T47D (cell line): ENCODE data around the gene LCN10.
"Not testable (repeated sequence)": the region's sequence is repeated elsewhere in the genome, so short reads cannot be mapped to it uniquely, and the experiment has no call there.

Experiments used
- DNase-seq, 2 experiments: peaks; one replicate each; pipeline versions ENCODE4 v3.0.0 to v3.0.0-alpha.2; 2011 to 2012; ENCODE audit warnings: low read depth in 1 of 2, low spot score in 1 of 2
- JUND ChIP-seq: IDR thresholded peaks from 2 replicates; pipeline ENCODE4 v1.6.1; 2012; ENCODE audit warnings: low read depth
- in situ Hi-C: cut with HindIII; loops from 2 replicates; pipeline ENCODE4 v1.10.0; 2016; ENCODE audit warnings: low sequenced_read_pairs, low pct_unique_long_range_greater_than_20kb

LCN10 gene

DNA sequence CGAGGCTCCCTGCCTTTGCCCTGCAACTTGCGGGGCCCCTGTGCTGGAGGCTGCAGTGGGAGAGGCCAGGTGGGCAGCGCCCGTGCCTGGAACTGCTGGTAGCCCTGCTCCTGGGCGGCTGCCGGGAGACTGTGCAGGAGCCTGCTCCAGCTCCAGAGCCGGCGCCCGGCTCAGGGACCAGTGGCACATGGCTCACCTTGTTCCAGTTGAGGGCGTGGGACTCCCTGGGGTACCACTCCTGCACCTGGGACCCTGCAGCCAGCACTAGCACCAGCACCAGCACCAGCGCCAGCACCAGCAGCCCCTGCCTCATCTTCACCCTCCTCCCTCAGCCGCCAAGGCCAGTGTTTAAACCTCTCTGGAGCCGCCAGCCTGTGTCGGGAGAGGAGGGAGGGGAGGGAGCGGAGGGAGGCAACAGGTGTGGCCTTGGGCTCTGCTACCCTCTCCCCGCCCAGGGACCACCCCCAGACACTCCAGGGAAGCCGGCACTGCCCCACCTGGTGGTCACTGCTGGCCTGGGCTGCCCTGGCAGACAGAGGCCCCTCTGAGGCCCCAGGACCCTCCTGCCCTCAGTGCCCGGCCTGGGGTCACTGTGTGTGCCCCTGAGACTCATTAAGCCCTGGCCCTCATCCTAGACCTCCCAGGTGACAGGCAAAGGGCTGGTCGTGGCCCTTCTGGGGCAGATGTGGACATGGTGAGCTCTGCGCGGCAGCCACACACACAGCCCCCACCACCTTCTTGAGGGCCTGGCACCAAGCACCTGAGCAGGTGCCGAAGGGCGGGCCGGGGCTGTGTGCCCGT lies at the start of gene LCN10:
Gene LCN10 (minus strand): TSS at position 350 of the 801 bp plus-strand sequence. CDS start 37 bp downstream, at position 313.
- in situ Hi-C loops = no loop called here
- no peak for TF ChIP-seq JUND
- no peak for DNase-seq

DNA sequence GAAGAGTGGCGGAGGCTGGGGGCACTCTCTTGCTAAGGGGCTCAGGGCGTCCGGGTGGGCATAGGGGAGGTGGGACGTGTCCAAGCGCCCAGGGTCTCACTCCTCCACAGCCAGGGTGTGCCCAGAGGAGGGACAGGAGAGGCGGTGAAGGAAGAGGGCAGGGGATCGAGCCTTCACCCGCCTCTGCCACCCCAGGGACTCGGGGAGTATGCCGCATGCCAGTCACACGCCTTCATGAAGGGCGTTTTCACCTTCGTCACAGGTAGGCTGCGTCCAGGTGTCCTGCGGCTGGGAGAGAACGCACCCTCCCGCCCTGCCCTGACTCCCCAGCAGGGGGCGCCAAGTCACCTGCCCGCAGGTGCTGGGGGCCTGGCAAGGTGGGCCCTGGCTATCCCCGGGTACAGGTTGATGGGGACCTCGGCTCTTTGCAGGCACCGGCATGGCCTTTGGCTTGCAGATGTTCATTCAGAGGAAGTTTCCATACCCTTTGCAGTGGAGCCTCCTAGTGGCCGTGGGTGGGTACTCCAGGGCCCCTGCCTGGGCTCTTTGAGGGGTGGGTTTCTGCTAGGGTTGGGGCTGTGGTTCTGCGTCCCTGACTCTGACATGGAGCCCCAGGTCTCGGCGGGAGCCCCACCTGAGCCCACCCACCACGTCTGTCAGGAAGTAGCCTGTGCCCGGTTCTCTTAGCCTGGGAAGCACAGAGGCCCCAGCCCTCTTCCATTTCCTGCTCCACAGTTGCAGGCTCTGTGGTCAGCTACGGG lies 49.0 kb upstream of the LCN10 start:
- in situ Hi-C loops = no loop called here
- no peak for TF ChIP-seq JUND
- peak; percentile 81 to 93 for DNase-seq

DNA sequence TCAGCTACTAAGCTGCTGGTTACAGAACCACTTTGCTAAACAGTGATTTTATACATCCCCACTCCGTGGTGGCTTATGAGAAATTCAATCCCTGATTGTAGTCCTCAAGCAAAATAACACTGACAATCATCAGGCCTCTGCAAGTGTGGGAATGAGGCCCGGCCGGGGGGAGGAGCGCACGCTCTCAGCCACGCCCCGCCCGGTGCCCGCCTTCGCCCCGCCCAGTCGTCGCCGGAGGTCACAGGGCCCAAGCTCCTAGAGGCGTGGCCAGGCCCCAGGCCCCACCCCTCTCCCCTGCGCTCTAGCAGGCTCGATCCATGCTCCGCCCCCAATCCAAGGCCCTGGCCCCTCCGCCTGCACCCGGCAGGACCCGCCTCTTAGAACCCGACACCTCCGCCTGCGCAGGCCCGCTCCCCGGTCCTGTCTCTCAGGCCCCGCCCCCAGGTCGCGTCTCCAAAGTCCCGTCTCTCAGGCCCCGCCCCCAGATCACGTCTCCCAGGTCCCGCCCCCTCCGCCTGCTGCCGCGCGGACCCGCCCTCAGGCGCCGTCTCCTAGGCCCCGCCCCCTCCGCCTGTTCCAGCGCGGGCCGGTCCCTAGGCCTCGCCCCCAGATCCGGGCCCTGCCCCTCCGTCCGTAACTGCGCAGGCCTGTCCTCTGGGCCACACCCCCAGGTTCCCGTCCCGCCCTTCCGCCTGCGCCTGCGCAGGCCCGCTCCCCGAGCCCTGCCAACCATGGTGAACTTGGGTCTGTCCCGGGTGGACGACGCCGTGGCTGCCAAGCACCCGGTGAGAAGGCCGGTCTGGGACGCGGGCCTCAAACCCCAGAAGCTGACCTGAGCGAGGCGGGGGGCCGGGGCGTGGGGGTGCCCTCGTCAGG lies 48.1 kb upstream of the LCN10 start, which contains the start of gene TMEM141:
Gene TMEM141 (plus strand): TSS at position 705 of the 876 bp plus-strand sequence. CDS start 27 bp downstream, at position 732.
- in situ Hi-C loops = no loop called here
- peak; percentile 94 to 100 for DNase-seq
- no peak for TF ChIP-seq JUND

DNA sequence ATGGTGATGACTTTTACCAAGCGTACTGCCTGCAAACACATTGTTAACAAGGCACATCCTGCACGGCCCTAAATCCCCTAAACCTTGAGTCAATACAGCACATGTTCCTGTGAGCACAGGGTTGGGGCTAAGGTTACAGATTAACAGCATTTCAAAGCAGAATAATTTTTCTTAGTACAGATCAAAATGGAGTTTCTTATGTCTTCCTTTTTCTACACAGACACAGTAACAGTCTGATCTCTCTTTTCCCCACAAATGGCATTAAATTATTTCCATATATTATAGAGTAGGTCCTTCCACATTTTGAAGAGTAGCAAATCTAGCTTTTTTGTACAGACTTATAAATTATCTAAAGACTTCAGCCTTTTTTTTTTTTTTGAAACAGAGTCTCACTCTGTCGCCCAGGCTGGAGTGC lies 46.8 kb upstream of the LCN10 start:
- TF ChIP-seq JUND = no peak
- in situ Hi-C loops = no loop called here
- no peak for DNase-seq

DNA sequence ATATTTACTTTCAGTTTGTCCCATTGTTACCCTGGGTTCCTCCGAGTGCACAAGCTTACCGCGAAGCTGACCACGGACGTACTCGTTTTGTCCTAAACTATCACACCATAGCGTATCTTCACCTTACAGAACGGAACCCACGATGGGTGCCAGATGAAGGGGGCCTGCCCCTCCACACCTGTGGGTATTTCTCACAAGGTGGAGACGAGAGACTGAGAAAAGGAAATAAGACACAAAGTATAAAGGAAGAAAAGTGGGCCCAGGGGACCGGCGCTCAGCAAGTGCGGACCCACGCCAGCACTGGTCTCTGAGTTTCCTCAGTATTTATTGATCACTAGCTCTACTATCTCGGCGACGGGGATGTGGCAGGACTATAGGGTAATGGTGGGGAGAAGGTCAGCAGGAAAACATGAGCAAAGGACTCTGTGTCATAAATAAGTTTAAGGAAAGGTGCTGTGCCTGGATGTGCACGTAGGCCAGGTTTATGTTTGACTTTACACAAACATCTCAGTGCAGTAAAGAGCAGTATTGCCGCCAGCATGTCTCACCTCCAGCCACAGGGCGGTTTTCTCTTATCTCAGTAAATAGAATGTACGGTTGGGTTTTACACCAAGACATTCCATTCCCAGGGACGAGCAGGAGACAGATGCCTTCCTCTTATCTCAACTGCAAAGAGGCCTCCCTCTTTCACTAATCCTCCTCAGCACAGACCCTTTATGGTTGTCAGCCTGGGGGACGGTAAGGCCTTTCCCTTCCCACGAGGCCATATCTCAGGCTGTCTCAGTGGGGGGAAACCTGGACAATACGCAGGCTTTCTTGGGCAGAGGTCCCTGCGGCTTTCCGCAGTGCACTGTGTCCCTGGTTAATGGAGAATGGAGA lies 46.1 kb upstream of the LCN10 start:
- in situ Hi-C loops, DNase-seq: not testable (repeated sequence)

DNA sequence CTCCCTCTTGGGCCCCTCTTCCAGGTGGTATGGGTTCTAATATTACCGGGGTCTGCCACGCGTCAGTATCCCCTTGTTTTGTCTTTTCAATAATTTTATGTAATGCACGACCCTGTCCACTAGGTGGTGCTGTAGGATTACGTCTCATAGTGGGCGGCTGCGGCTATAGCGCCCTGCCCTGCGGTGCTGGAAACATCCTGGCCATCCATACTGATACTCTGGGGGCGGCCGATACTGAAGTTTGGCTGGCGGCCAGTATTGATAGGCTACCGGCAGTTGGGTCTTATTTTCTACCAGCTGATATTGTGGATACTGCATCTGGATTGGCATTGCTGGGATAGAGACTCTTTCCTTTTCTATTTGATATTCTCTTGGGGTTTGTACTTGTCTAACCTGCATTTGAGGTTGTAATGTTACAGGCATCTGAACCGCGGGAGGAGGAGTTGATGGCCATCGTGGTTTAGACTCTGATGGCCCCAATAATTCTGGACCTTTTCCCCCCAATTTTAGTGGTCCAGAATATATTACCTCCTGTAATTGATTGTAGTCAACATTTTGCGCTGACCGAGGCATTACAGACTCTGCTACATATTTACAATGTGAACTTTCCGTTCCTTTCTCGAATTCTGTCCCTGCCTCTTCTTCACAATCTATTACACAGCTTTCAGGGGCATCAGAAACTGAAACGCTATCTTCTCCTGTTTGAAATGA lies 45.1 kb upstream of the LCN10 start:
- no peak for TF ChIP-seq JUND
- in situ Hi-C loops = no loop called here
- DNase-seq = peak in 1 of 2 experiments; percentile 75

DNA sequence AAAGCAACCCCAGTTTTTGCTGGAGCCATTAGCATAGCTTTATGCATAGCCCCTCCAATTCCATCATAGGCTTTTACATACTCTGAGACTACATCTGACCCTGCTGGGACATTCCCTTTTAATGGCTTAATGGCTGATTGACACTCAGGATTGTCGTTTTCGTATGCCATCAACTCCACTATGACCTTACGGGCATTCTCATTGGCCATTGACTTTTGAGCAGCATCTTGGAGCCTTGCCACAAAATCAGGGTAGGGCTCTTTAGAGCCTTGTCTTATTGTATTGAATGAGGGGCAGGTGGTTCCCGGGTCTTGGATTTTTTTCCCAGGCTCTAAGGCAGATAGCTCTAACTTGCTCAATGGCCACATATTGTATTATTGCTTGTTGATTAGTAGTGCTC lies 44.2 kb upstream of the LCN10 start:
- DNase-seq, in situ Hi-C loops: not testable (repeated sequence)

DNA sequence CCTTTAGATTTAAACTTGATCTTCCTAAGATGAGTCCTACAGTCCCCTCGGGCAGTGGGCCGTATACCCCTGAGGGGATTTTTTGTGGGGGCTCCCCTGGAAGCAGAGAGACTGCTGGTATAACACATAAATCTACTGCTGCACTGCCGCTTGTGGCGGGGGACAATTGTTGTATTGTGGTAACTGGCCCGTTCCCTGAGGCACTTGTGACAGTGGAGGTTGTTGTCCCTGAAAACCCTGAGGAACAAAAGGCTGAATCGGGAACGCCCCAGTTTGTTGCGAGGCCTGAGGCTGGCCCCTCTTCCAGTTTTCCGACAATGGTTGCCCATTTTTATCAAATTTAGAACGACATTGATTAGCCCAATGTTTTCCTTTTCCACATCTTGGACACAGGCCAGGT lies 43.7 kb upstream of the LCN10 start:
- in situ Hi-C loops = no loop called here
- TF ChIP-seq JUND = no peak
- no peak for DNase-seq

DNA sequence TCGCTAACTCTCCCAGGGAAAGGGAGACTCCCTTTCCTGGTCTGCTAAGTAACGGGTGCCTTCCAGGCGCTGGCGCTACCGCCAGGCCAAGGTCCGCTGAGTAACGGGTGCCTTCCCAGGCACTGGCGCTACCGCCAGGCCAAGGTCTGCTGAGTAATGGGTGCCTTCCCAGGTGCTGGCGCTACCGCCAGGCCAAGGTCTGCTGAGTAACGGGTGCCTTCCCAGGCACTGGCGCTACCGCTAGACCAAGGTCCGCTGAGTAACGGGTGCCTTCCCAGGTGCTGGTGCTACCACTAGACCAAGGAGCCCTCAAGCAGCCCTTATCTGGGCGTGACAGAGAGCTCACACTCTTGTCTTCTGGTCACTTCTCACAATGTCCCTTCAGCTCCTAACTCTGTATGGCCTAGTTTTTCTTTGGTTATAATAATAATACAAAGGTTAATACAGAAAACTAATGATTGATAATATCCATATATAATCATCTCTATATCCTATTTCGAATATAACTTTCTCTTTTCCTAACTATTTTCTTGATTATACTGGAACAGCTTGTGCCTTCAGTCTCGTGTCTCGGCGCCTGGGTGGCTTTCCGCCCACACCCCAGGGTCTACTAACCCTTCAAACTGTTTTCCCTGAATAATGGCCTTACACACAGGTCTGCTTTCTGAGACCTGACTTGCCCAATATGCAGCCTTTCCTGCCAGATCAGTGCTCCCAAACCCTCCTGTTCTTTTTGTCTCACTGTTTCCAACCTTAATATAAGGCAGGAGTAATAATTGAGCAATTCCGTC lies 43.0 kb upstream of the LCN10 start:
- in situ Hi-C loops, DNase-seq: not testable (repeated sequence)

DNA sequence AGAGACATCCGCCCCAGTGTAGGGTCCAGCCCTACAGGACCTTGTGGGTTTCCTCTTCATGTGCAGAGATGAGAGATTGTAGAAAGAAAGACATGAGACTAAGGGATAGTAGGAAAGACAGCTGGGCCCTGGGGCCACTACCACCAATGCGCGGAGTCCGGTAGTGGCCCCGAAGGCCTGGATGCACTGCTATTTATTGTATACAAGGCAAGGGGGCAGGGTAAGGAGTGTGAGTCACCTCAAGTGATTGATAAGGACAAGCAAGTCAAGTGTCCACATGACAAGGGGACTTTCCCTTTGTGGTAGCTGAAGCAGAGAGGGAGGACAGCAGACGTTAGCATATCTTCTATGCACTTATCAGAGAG lies 42.2 kb upstream of the LCN10 start:
- no peak for DNase-seq
- in situ Hi-C loops = no loop called here
- no peak for TF ChIP-seq JUND
